Activated CD8-positive, alpha-beta memory T cell treated with anti-CD3 and anti-CD28 coated beads, Interleukin-2, amount 10 ng/mL, durations not matched to agents 7 days and 5 days (primary cell): ENCODE results near the gene TM9SF3. TPM values are rescaled to one million over a fixed set of nuclear protein-coding genes. Genes with fewer than 3 reads are reported as not detected.
A peak's percentile ranks its signal among the peaks of the same experiment; 100 is the strongest.

Experiments used
- ATAC-seq: fragments of 150-1000 bp; cut with Tn5 transposase; one replicate; pipeline ENCODE4 v1.10.0; 2021; ENCODE audit warnings: moderate library complexity
- CTCF ChIA-PET: fragments of 350-600 bp; sonication (Branson Sonifier 250); formaldehyde crosslinking; loops from one replicate; lab custom pipeline; 2021; ENCODE audit warnings: antibody characterized with exemption; lab: Charles Lee
- DNase-seq: peaks from one replicate; pipeline ENCODE4 v3.0.0-alpha.2; 2020
- H3K27ac Mint-ChIP-seq: one replicate; pipeline ENCODE4 v1.8.0; 2021; ENCODE audit warnings: mild to moderate bottlenecking, mixed read lengths
- H3K27me3 Mint-ChIP-seq: one replicate; pipeline ENCODE4 v1.8.0; 2021; ENCODE audit warnings: mixed read lengths
- H3K36me3 Mint-ChIP-seq: one replicate; pipeline ENCODE4 v1.8.0; 2021; ENCODE audit warnings: mild to moderate bottlenecking, mixed read lengths
- H3K4me1 Mint-ChIP-seq: one replicate; pipeline ENCODE4 v1.8.0; 2021; ENCODE audit warnings: mixed read lengths
- H3K4me3 Mint-ChIP-seq: one replicate; pipeline ENCODE4 v1.8.0; 2021; ENCODE audit warnings: mild to moderate bottlenecking, moderate library complexity, mixed read lengths
- H3K9me3 Mint-ChIP-seq: one replicate; pipeline ENCODE4 v1.8.0; 2022; ENCODE audit warnings: low read depth, mixed read lengths
- total RNA-seq, 2 experiments: library from RNA; stranded (reverse); gene quantifications; one replicate each; pipeline ENCODE4 v1.2.3, GENCODE V29; 2021

Gene TM9SF3
- total RNA-seq, 2 experiments from 2014 or later, result 61.4 to 71.3 TPM

DNA sequence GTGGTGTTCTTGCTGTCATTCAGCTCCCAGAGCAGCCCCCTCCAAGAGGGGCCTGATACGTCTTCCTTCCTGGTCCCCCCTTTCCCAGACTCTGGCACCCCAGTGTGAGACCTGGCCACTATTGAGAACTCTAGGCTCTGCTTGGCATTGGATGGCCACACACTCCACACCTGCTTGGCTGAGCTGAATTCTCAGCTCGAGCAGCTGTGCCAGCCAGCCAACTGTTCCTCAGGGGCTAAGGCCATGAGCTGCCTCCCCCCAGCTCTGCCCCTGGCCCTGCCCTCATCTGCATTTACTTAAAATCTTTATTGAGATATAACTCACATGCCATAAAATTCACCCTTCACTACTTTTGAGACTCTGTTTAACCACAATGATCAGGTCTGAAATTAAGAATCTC lies 79.8 kb downstream of the TM9SF3 start:
- DNase-seq, result no peak
- CTCF ChIA-PET, result no interaction called here
- ATAC-seq, result no peak
- no peaks in the 10 kb centered on the region for H3K36me3 Mint-ChIP-seq
- peaks cover 26% of the 10 kb centered on the region for H3K27me3 Mint-ChIP-seq
- no peak overlapping the region for H3K27ac Mint-ChIP-seq
- H3K4me1 Mint-ChIP-seq, result no peaks in the 10 kb centered on the region
- H3K9me3 Mint-ChIP-seq, result no peaks in the 10 kb centered on the region
- no peak overlapping the region for H3K4me3 Mint-ChIP-seq

DNA sequence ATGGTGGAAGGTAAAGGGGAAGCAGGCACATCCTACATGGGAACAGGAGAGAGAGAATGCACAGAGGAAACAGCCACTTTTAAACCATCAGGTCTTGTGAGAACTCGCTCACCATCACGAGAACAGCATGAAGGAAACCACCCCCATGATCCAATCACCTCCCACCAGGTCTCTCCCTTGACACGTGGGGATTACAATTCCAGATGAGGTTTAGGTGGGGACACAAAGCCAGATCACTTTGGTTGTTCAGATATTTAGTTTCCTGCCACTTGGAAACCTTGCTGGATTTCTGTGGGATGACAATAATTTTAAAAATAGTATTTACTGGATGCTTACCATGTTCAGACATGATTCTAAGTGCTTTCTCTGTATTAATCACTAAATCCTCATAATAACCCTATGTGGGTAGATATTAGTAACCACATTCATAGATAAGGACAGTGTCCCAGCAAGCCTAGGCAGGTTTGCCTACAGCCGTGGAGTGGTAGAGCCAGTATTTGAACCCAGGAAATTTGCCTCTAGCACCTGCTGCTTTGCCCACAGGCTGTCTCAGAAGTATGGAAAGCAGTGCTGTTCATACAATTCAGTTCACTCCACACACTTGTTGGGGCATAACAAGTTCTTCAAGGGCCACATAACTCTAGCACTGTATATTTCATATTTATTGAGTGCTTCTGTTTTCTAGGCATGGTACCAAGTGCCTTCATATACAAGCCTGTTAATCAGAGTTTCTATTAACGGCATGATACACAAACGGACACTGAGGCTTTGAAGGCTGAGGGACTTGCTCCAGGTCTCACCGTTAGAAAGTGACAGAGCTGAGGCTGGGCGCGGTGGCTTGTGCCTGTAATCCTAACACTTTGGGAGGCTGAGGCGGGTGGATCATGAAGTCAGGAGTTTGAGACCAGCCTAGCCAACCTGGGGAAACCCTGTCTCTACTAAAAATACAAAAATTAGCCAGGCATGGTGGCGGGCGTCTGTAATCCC lies 81.4 kb downstream of the TM9SF3 start:
- peaks cover 10% of the 10 kb centered on the region for H3K27me3 Mint-ChIP-seq
- H3K36me3 Mint-ChIP-seq, result no peaks in the 10 kb centered on the region
- no peak overlapping the region for H3K27ac Mint-ChIP-seq
- ATAC-seq (no peak), DNase-seq (no peak)
- H3K4me3 Mint-ChIP-seq, result no peak overlapping the region
- no peaks in the 10 kb centered on the region for H3K4me1 Mint-ChIP-seq
- CTCF ChIA-PET, result no interaction called here
- no peaks in the 10 kb centered on the region for H3K9me3 Mint-ChIP-seq

DNA sequence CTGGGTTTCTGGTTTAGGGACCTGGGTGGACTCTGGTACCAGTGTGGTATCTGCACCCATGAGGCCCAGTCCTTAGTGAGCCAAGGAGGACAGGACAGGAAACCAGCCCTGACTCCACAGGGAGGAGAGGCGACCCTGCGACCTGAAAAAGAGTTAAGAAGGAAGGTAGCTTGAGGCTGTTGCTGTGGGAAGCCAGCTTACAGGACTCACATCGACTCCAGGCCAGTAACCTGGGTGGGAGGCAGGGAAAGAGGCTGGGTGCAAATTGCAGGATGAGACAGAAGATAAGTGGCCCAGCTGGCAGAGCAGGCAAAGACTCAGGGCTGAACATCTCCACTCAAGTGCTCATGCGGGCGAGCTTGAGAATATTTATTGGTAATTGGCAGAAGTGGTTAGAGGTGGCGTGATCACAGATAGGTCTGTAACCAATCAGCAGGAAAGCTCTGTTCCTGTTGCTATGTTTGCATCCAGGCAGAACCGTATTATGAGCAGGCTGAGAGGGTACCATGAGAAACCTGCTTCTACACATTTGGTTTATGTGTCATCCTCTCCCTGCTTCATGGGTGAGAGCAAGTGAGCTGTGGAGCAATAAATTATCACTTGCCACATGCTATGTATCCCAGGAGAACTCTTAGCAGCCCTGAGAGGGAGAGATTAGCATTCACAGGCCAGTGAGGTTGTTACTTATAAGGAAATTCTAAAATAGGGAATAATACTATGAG lies 84.1 kb downstream of the TM9SF3 start:
- Mint-ChIP-seq H3K27me3 (peaks cover 15% of the 10 kb centered on the region), H3K9me3 (no peaks in the 10 kb centered on the region), H3K27ac (no peak overlapping the region), H3K36me3 (no peaks in the 10 kb centered on the region), H3K4me1 (no peaks in the 10 kb centered on the region), H3K4me3 (no peak overlapping the region)
- DNase-seq (no peak), ATAC-seq (no peak)
- CTCF ChIA-PET, result interaction anchor here (3.9 kb wide), 1 partner anchor 10 kb away, joined by 14 read pairs; the partner anchor contains the start of gene TLL2

DNA sequence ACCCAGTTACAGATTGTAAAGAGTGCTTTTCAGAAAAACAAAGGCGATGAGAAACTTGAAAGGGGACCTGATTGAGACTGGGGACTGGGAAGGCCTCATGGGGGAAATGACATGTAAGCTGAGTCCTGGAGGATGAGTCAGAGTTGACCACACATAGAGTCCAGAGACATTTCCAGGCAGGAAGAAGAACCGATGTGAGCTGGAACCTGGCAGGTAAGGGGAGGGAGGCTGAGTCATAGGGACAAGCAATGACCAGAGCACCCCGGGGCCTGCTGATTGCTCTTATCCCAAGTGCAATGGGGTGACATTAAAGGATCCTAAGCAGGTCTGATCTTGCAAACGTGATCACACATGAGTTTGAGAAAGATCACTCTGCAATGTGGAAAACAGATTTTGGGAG lies 84.8 kb downstream of the TM9SF3 start:
- Mint-ChIP-seq H3K27ac (no peak overlapping the region), H3K36me3 (no peaks in the 10 kb centered on the region), H3K4me1 (no peaks in the 10 kb centered on the region), H3K4me3 (no peak overlapping the region), H3K9me3 (no peaks in the 10 kb centered on the region), H3K27me3 (peaks cover 19% of the 10 kb centered on the region)
- DNase-seq, result no peak
- no peak for ATAC-seq
- CTCF ChIA-PET, result interaction anchor here (1.4 to 3.9 kb wide), 2 partner anchors 8 to 11 kb away, joined by 4 to 14 read pairs; partner anchors contain the start of gene TLL2

DNA sequence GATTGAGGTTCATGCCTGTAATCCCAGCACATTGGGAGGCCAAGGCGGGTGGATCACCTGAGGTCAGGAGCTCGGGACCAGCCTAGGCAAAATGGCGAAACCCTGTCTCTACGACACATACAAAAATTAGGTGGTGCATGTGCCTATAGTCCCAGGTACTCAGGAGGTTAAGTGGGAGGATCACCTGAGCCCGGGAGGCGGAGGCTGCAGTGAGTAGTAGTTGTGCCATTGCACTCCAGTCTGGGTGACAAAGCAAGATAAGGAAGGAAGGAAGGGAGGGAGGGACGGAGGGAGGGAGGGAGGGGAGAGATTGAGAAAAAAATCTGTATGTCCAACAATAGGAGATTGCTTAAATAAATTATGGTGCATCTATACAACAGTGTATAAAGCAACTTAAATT lies 86.3 kb downstream of the TM9SF3 start:
- CTCF ChIA-PET, result interaction anchor here (1.4 to 3.9 kb wide), 3 partner anchors 10 to 130 kb away, joined by 4 to 14 read pairs (median 5); partner anchors contain the start of gene TLL2
- Mint-ChIP-seq H3K27me3 (peaks cover 23% of the 10 kb centered on the region), H3K27ac (no peak overlapping the region), H3K36me3 (no peaks in the 10 kb centered on the region), H3K4me1 (no peaks in the 10 kb centered on the region), H3K9me3 (no peaks in the 10 kb centered on the region), H3K4me3 (no peak overlapping the region)
- ATAC-seq, result no peak
- DNase-seq, result no peak

DNA sequence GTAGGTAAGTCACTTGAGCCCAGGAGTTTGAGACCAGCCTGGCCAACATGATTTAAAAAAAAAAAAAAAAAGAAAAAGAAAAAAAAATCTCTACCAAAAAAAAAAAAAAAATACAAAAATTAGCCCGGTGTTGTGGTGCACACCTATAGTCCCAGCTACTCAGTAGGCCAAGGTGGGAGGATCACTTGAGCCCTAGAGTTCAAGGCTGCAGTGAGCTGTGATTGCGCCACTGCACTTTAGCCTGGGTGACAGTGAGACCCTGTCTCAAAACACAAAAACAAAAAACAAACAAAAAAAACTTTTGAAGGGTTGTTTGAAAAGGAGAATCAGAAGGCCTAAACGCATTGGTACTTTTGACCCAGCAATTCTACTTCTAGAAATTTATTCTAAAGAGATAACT lies 86.8 kb downstream of the TM9SF3 start:
- CTCF ChIA-PET, result interaction anchor here (2.2 to 3.9 kb wide), 2 partner anchors 13 to 130 kb away, joined by 5 to 14 read pairs; partner anchors contain the start of gene TLL2
- Mint-ChIP-seq H3K4me1 (no peaks in the 10 kb centered on the region), H3K27me3 (peaks cover 25% of the 10 kb centered on the region), H3K36me3 (no peaks in the 10 kb centered on the region), H3K9me3 (no peaks in the 10 kb centered on the region), H3K27ac (no peak overlapping the region), H3K4me3 (no peak overlapping the region)
- no peak for DNase-seq
- no peak for ATAC-seq

GRCh38 chr10:96497391-96497790 lies 89.4 kb downstream of the TM9SF3 start:
- H3K36me3 Mint-ChIP-seq, result no peaks in the 10 kb centered on the region
- H3K9me3 Mint-ChIP-seq, result no peaks in the 10 kb centered on the region
- H3K27me3 Mint-ChIP-seq, result peaks cover 34% of the 10 kb centered on the region
- no peaks in the 10 kb centered on the region for H3K4me1 Mint-ChIP-seq
- ATAC-seq, result no peak
- H3K27ac Mint-ChIP-seq, result no peak overlapping the region
- H3K4me3 Mint-ChIP-seq, result no peak overlapping the region
- CTCF ChIA-PET, result interaction anchor here (1.3 to 2.9 kb wide), 2 partner anchors 16 to 123 kb away, joined by 3 to 12 read pairs; partner anchors contain the start of gene TLL2
- no peak for DNase-seq

- CTCF ChIA-PET, result interaction anchor here (1.2 to 2.9 kb wide), 2 partner anchors 14 to 17 kb away, joined by 3 to 12 read pairs; partner anchors contain the start of gene TLL2
Observed at GRCh38 chr10:96496281-96496925, 90.4 kb downstream of the TM9SF3 start.

DNA sequence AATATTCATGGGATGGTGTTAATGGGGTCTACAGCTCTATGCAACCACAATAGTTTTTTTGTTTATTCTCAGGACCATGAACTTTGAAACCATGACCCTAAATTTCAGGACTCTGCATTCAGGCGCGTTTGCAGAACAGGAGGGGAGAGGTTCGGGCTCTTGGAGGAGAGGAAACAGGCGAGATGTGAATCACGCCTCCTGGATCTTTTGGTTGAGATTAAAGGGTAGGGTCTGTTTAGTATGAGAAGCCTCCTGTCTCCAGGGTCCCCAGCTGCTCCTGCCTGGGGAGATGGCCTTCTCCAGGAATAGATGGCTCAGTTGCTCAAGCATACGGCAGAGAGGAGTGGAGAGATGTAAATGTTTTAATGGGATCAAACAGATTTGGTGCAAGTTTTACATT lies 91.3 kb downstream of the TM9SF3 start:
- ATAC-seq (no peak), DNase-seq (peak; percentile 21)
- Mint-ChIP-seq H3K9me3 (no peaks in the 10 kb centered on the region), H3K36me3 (no peaks in the 10 kb centered on the region), H3K4me3 (no peak overlapping the region), H3K27me3 (peaks cover 34% of the 10 kb centered on the region), H3K4me1 (no peaks in the 10 kb centered on the region), H3K27ac (no peak overlapping the region)
- CTCF ChIA-PET, result interaction anchor here (0.7 to 1.2 kb wide), 2 partner anchors 15 to 18 kb away, joined by 3 read pairs; partner anchors contain the start of gene TLL2

More at GRCh38 chr10:96496281-96496925, 90.4 kb downstream of the TM9SF3 start:
- no peak overlapping the region for H3K4me3 Mint-ChIP-seq
- no peaks in the 10 kb centered on the region for H3K36me3 Mint-ChIP-seq
- H3K9me3 Mint-ChIP-seq, result no peaks in the 10 kb centered on the region
- ATAC-seq (no peak), DNase-seq (no peak)
- peaks cover 31% of the 10 kb centered on the region for H3K27me3 Mint-ChIP-seq
- no peaks in the 10 kb centered on the region for H3K4me1 Mint-ChIP-seq
- no peak overlapping the region for H3K27ac Mint-ChIP-seq

- no peak overlapping the region for H3K27ac Mint-ChIP-seq
- ATAC-seq (no peak), DNase-seq (no peak)
- H3K9me3 Mint-ChIP-seq, result no peaks in the 10 kb centered on the region
- CTCF ChIA-PET, result no interaction called here
- H3K36me3 Mint-ChIP-seq, result no peaks in the 10 kb centered on the region
- H3K4me1 Mint-ChIP-seq, result no peaks in the 10 kb centered on the region
- no peak overlapping the region for H3K4me3 Mint-ChIP-seq
- H3K27me3 Mint-ChIP-seq, result peaks cover 32% of the 10 kb centered on the region
Observed at GRCh38 chr10:96494694-96495093, 92.1 kb downstream of the TM9SF3 start.

DNA sequence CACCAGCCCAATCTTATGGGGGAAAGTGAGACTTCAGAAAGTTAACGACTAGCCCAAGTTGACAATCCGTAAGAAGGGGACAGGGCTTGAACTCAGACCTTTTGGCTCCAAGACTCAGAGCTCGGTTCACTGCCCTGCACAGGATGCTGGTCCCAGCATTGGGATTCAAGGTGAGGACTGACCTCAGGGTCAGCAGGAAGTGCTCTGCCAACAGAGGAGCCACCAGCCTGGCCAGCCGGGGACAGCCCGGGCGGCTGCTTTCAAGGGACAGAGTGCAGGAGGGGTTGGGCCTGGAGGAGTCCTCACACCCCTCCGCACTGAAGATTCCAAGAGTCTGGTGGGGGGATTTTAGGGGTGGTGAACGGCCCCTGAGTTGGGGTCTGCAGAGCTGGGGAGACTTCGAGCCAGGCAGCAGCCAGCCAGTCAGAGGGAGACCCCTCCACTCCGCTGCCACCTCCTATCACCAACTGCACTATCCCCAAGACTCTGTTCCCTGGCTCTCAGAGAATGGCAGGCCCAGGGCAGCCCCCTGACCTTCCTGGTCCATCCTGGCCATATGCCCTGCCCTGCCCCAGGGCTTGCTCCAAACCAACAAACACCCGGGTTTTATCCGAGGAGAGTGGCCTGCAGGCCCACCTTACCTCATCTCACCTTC lies 92.8 kb downstream of the TM9SF3 start:
- H3K36me3 Mint-ChIP-seq, result no peaks in the 10 kb centered on the region
- H3K4me1 Mint-ChIP-seq, result no peaks in the 10 kb centered on the region
- DNase-seq (no peak), ATAC-seq (no peak)
- CTCF ChIA-PET, result no interaction called here
- peaks cover 29% of the 10 kb centered on the region for H3K27me3 Mint-ChIP-seq
- H3K4me3 Mint-ChIP-seq, result no peak overlapping the region
- H3K27ac Mint-ChIP-seq, result no peak overlapping the region
- no peaks in the 10 kb centered on the region for H3K9me3 Mint-ChIP-seq

- no peak overlapping the region for H3K27ac Mint-ChIP-seq
- ATAC-seq (no peak), DNase-seq (no peak)
- no peak overlapping the region for H3K4me3 Mint-ChIP-seq
- H3K4me1 Mint-ChIP-seq, result no peaks in the 10 kb centered on the region
- H3K36me3 Mint-ChIP-seq, result no peaks in the 10 kb centered on the region
- no peaks in the 10 kb centered on the region for H3K9me3 Mint-ChIP-seq
- H3K27me3 Mint-ChIP-seq, result peaks cover 24% of the 10 kb centered on the region
- CTCF ChIA-PET, result no interaction called here
Observed at GRCh38 chr10:96493254-96493653, 93.6 kb downstream of the TM9SF3 start.
